Amniotic stem cell (primary cell): ENCODE measurements around the gene SLC17A9.
"Not testable (repeated sequence)": the region's sequence is repeated elsewhere in the genome, so short reads cannot be mapped to it uniquely, and the experiment has no call there.

Source experiments
- DNase-seq: peaks from one replicate; lab custom pipeline; 2025; lab: John Stamatoyannopoulos, UW

Gene SLC17A9

DNA sequence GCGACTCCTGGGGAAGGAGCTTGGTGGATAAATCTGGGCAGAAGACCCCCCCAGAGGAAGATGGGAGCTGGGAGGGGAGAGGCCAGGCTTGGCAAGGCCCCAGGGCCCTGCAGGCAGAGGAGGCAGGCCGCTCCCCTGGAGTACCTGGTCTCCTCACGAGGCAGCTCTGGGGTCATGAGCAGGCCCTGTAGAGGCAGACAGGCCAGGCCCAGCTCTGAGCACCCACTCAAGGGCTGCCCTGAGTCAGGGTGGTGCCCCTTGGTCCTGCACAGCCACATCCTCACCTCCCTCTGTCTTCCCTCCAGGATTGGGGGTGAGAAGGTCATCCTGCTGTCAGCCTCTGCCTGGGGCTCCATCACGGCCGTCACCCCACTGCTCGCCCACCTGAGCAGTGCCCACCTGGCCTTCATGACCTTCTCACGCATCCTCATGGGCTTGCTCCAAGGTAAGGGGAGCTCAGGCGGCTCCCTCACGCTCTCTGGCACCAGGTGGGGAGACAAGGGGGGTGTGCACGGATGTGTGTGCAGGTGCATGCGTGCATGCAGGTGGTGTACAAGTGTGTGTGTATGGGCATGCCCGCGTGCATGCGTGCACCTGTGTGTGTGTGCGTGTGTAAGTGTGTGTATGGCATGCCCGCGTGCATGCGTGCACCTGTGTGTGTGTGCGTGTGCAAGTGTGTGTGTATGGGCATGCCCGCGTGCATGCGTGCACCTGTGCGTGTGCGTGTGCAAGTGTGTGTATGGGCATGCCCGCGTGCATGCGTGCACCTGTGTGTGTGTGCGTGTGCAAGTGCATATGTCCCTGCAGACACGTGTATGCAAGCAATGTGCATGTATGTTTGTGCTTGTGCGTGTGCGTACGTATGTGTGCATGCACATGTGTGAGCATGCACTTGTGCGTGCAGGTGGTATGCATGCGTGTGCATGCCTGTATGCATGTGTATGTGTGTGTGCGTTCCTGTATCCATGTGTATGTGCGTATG is 4.9 kb downstream of the SLC17A9 start:
- DNase-seq = no peak

DNA sequence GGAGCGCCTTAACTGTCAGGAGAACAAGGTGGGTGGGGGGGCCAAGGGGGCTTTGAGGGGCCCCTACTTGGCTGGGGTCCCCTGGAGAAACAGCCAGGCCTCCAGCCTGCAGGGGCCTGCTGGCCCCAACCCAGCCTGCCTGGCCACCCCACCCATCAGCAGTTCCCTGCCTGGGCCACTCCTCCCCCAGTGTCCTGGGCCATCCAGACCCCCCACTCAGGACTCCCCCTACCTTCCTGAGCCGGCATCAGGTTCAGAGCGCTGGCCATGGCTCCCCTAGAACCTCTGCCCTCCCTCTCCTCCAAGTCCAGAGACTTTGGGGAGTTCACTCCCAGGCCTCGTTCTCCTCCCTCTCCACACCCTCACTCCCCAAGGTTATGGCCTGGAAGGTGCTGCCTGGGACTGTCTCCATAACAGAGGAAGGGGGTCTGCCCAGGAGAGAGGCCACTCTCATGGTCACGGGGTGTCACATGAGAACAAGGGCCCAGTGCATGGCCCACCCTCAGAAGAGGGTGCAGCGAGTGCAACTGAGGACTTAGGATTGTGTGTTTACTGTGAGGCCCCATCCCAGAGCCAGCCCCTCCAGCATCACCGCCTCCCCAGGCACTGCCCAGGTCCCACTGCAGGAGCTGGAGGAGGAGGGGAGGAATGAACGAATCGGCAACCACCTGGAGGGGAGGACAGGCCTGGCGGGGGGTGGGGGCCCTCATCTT is 6.0 kb downstream of the SLC17A9 start:
- no peak for DNase-seq

DNA sequence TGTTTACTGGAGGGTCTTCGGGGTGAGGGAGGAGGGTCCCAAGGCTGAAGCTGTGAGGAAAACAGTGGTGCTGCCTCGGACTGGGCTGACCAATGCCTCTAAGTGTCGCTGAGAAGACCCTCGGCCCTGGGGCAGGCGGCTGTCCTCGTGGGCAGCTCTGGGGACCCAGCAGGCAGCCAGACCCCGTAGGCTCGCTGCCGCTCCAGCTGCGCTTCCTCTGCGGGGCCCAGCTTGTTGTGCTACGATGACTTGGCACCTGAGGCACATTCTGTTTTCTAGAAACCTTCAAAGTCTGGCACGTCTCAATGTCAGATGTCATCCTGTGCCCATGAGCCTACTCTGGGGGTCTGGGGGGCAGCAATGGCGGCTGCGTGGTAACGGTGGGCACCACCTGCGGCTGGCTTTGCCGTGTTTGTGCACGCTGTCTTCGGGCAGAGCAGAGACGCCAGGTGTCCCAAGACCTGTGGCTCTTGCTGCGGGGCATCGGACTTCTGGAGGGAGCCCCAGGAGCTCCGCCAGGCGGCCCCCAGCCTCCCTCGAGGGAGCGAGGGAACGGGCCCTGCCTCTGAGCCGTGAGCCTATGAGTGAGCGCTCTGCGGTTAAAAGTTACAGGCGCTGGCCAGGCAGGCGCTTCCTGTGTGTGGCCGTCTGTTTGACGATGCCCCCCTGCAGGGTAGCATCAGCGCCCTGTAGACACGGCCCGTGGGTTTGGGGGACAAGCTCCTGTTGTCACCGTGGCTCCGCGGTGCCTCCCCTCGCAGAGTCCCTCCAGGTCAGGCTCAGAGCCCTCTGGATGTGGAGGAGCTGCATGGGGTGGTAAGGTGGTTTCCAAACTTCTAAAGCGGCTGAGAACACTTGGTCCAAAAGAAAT is 6.8 kb downstream of the SLC17A9 start:
- no peak for DNase-seq

DNA sequence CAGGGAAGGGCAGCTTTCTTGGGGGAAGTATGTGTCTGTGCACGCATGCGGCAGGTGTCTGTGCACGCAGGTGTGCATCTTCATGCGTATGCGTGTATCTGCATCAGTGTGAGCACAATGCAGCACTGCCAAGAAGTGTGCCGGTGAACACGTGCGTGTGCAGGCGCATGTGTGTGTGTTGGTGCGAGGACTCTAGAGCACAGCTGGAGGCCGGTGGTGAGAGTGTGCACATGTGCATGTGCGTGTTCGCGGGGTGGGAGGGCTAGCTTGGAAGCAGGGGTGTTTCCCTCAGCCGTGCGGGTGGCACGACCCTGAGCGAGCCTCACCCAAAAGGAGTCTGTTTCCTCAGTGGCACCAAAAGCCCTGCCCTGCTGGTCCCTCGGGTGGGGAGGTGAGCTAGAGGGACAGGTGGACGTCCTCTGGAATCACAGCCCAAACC is 7.5 kb downstream of the SLC17A9 start:
- no peak for DNase-seq

DNA sequence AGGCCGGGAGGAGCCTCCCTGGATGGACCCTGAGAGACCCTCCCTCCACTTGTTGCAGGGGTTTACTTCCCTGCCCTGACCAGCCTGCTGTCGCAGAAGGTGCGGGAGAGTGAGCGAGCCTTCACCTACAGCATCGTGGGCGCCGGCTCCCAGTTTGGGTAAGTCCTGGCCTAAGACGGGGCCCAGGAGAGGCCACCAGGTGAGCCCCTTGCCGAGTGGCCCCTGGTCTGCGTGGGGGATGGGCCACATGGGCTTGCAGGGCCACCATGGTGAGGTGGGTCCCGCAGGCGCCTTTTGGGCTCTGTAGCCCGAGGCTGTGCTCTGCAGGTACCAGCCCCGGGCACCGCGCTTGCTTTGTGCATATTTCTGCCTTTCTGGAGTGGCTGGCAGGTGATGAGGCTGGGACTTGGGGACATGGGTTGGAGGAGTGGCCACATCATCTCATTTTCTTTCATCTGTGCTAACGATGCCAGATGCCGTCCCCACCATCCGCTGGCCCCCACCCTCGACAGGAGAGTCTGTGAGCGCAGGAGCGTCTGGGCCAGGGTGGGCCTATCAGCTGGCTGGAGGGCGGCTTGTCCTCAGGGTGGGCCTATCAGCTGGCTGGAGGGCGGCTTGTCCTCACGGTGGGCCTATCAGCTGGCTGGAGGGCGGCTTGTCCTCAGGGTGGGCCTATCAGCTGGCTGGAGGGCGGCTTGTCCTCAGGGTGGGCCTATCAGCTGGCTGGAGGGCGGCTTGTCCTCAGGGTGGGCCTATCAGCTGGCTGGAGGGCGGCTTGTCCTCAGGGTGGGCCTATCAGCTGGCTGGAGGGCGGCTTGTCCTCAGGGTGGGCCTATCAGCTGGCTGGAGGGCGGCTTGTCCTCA is 8.2 kb downstream of the SLC17A9 start:
- not testable (repeated sequence) for DNase-seq

DNA sequence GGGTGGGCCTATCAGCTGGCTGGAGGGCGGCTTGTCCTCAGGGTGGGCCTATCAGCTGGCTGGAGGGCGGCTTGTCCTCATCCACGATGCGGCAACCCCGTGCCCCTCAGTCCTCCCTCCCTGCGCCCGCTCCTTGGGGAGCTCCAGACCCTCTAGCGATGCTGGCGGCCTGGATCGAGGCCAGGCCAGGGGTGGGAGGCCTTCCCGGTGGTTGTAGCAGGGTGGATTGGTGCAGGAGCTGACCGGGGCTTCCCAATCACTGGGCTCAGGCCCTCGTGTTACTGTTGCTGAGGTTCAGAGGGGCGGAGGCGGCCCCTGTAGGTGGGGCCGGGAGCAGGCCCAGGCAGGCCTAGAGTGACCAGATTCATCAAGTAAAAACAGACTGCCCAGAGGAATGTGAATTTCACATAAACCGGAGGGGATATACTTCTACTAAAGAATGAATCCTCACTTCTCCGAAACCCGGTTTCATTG is 8.8 kb downstream of the SLC17A9 start:
- DNase-seq = no peak

DNA sequence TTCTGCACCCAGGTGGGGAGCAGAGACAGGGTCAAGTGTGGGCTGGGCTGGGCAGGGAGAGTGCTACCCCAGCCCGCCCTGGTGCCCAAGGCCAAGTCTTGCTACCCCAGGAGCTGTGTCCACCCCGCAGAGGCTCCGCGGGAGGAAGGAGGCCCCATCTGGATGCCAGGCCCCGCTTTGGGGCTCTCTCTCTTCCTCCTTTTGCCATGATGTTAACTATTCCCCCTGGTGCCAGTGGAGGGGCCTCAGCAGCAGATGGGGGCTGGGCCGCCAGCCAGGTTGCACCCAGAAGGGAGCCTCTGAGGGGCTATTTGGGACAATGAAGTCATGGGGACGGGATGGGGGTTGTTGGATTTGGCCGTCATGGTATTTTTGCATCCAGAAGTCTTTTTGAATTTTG is 9.3 kb downstream of the SLC17A9 start:
- DNase-seq = no peak

DNA sequence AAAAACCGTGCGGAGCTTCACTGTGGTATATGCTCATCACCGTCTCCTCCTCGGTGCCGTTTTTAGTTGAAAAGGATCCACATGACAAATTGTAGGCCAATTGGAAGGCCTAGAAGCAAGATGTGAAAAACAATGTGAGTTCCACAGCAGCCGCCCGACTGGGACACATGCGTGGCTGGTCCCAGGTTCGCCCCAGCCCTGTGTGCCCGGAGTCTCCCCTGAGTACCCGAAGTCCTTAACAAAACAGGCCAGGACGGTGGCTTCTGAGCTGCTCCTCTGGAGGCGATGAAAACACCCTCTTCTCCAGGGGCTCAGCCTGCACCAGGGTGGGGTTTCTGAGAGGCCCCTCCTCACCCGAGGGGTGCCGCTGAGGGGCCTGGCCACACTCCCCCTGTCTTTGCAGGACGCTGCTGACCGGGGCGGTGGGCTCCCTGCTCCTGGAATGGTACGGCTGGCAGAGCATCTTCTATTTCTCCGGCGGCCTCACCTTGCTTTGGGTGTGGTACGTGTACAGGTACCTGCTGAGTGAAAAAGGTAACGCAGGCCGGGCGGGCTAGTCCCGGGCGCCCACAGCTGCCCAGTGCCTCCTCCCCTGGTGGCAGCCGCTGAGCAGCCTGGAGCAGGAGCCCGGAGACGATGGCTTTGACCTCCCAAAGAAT is 9.8 kb downstream of the SLC17A9 start:
- no peak for DNase-seq

DNA sequence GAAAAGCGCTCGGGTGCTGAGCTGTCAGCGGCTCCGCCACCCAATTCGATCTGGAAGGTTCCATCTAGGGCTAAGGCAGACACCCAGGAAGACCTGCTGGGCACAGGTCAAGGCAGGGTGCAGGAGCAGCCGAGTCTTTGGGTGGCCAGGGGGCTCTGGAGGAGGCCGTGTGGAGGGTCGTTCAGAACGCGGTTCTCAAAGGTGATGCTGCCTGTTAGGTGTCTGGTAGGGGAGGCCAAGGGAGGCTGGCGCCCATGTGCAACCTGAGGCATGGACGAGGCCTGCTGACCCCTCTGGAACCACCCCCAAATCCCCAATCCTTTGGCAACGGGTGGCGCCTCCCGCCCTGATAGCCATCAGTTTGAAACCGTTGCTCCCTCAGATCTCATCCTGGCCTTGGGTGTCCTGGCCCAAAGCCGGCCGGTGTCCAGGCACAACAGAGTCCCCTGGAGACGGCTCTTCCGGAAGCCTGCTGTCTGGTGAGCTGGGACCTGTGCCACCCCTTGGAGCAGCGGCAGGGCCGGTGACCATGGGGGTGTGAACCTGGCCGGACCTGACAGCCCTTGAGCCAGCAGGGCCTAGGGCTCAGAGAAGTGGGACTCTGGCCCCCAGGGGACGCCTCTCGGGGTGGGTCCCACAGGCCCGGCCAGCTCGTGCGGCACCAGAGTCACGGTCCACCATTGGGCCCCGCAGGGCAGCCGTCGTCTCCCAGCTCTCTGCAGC is 10.5 kb downstream of the SLC17A9 start:
- no peak for DNase-seq

DNA sequence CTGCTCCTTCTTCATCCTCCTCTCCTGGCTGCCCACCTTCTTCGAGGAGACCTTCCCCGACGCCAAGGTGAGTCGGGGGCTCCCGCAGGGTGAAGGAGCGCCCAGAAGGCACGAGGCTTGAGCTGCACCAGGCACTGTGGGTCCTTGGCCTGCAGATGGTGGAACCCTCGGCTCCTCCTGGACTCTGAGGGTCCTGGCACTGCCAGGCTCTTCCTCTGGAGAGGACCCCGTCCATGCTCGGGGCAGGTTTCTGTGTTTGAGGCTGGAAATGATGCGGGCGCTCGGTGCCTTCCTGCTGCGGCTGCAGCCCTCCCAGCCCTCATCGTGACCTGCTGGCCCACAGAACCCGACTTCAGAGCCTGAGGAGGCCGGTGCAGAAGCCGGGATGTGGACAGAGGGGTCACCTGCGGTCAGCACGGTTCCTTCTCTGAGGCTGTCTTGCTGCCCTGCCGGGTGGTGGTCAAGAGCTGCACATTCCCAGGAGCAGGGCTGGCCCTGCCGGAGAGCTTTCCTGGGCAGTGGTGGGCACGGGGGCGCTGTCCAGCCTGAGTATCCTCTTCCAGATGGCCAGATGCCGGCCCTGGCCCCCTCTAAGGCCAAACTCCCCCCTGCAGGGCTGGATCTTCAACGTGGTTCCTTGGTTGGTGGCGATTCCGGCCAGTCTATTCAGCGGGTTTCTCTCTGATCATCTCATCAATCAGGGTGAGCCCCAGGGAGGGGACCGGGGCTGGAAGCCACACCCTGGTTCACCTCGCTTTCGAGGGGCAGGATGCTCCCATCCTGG is 11.3 kb downstream of the SLC17A9 start:
- DNase-seq = no peak

DNA sequence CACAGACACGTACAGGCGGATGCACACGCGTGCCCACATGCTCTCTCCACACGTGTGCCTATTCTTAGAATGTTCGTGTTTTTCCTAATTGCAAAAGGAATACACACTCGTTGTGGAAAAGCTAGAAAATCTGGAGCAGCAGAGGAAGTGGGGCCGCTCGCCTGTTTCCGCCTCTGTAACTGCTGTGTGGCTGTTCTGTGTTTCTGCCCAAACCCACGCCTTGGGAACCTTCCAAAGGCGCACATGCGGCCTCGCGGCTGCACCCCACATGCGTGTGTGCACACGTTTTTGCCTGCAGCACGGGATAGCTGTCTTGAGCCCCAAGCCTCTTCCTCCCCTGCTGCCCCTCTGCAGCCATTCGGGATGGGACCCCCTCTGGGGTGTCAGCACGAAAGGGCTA is 12.2 kb downstream of the SLC17A9 start:
- DNase-seq = no peak

DNA sequence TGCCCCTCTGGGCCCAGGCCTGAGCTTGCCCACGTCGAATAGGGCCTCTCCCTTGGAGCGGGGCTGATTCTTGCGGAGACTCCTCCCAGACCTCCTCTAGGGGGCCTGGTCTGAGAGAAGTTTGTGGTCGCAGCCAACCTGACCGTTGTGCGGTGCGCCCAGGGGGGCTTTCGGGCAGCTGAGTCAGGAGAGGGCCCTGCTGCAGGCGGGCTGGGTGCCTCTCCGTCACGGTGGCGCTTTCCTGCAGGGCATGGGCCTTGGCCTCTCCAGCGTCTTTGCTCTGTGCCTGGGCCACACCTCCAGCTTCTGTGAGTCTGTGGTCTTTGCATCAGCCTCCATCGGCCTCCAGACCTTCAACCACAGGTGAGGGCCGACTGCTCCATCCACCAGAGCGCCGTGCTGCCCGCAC is 12.9 kb downstream of the SLC17A9 start:
- DNase-seq = no peak

DNA sequence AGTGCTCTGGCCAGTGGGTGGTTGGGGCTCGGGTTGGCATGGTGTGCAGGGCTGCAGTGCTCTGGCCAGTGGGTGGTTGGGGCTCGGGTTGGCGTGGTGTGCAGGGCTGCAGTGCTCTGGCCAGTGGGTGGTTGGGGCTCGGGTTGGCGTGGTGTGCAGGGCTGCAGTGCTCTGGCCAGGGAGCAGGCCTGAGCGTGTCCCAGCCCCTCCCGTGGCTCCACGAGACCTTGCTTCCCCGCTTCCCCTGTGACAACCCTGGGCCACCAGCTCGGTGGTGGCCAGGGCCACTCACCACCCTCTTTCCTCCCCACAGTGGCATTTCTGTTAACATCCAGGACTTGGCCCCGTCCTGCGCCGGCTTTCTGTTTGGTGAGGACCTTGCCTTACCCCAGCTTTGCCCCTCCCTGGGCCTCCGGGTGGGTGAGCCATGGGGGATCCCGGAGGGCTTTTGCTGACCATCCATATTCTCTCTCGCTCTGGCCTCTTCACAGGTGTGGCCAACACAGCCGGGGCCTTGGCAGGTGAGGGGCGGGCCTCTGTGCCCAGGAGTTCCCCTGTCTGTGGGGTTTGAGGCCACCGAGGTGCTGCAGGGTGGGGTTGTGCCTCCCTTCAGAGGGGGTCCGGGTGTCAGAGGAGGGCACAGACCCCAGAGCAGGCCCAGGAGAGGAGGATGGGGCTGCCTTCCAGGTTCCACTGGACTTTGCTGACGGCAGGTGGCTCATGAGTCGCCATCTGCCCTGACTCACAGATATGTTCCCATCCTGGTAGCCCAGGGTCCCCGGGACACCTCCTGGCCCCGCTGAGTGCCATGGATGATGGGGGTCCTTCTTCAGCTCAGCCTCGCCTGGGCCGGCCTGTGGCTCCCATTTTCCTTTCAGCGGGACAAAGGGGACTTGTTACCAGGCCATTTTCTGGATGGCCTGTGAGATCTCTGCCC is 14.0 kb downstream of the SLC17A9 start:
- DNase-seq = no peak

DNA sequence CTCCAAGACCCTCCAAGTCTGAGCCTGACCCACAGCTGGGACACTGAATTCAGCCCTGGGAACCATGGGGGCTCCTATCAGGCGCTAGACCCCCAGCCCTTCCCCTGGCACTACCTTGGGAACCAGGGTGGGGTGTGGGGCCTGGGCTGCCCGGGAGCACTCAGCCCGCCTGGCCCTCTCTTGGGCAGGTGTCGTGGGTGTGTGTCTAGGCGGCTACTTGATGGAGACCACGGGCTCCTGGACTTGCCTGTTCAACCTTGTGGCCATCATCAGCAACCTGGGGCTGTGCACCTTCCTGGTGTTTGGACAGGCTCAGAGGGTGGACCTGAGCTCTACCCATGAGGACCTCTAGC is 14.6 kb downstream of the SLC17A9 start:
- no peak for DNase-seq

DNA sequence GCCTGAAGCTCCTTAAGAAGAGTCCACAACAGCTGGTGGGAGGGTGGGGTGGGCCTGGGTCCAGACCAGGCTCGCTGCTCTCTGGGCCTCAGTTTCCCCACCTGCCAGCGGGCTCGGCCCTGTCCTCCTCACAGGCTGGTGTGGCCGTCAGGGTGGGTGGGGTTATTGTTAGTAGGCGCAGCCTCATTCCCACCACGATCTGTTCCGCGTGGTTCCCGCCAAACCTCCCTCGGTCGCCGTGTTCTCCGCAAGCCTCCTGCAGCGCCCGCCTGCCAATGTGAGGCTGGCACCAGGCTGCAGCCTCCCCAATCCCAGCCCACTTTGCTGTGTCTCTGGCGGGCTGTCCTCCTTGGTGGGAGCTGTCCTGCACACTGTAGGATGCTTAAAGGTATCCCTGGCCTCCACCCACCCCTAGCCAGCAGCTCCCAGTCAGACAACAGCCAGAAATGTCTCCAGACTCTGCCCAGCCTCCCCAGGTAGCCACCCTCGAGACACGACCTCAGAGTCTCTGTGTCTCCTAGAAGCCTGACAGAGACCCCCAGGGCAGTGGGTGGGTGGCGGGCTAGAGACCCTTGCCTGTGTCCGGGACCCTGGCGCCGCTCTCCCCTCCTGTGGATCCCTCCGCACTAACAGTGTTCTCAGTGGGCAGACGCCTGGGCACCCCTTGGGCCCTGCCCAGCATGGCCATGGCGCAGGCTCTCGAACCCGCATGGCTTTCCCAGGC is 15.3 kb downstream of the SLC17A9 start:
- no peak for DNase-seq

DNA sequence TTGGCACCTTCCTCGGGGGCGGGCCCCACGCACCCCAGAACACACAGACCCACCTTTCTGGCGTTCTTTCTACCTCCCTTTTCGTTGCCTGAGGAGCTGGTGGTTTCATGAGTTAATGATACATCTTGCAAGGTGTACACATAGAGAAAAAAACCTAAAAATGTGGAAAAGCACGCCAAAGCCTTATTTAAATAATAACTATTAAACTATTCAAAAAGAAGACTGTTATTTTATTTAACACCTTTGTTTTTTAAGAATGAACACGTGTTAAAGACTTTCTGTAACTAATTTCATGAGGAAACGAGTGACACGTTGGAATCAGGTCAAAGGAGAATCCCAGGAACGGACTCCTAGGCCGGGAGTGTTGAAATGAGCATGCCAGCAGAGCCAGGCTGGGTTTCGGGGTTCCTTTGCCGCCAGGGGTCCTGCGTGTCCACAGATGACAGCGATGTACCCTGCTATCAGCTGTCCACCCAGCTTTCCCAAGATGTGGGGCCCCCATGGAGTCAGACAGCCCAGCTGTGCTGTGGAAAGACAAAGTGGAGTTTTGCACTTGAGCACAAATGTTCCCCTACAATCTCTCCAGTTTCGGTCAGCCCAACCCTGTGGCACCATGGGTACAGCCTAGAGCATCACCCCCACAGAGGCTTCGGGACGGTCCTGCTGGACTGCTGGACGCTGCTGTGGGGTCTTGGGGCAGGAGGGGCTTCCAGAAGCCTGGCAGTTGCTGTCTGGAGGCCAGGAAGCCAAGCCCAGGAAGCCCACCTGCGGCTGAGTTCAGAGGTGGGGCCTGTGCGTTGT is 16.1 kb downstream of the SLC17A9 start:
- no peak for DNase-seq
